Measurements from ENCODE around the gene HMOX2. TPM values are rescaled to one million over a fixed set of nuclear protein-coding genes. Genes with fewer than 3 reads are reported as not detected.

The HMOX2 gene
- total RNA-seq (61.5 and 69.8 TPM in 2 replicates), polyA plus RNA-seq (83.7 and 101 TPM in 2 replicates)

- peak; percentile 93 to 95 for DNase-seq (ENCODE audit: low read depth in 1 of 2, low spot score in 1 of 2)
- no peaks in the 10 kb centered on the region for H3K36me3 ChIP-seq
- peak within 1 kb of the TSS; percentile 89 for H3K4me3 ChIP-seq
- peaks cover 3% of the 10 kb centered on the region for H3K4me1 ChIP-seq (ENCODE audit: low read depth)
- H3K27me3 ChIP-seq = no peaks in the 10 kb centered on the region
- H3K27ac ChIP-seq = peak within 1 kb of the TSS; percentile 81
- H3K9me3 ChIP-seq (ENCODE audit: low read depth) = no peaks in the 10 kb centered on the region
- peak; percentile 50 for TF ChIP-seq CTCF (IDR thresholded peaks at IDR 0.05; ENCODE audit: low read depth, low read length)
Measured at GRCh38 chr16:4475880-4476788, at the start of gene HMOX2. Gene HMOX2, plus strand, starts transcription at chr16:4476398. Its CDS starts 29,127 bp downstream, at chr16:4505525.

- Histone ChIP-seq H3K4me3 (peak overlapping the region; percentile 74), H3K9me3 (ENCODE audit: low read depth) (no peaks in the 10 kb centered on the region), H3K27me3 (no peaks in the 10 kb centered on the region), H3K36me3 (no peaks in the 10 kb centered on the region), H3K4me1 (ENCODE audit: low read depth) (peaks cover 9% of the 10 kb centered on the region), H3K27ac (peak overlapping the region; percentile 86)
- TF ChIP-seq CTCF (IDR thresholded peaks at IDR 0.05; ENCODE audit: low read depth, low read length) = no peak
- no peak for DNase-seq (ENCODE audit: low read depth in 1 of 2, low spot score in 1 of 2)
Measured at GRCh38 chr16:4426722-4427372, 49.4 kb upstream of the HMOX2 start.

- Histone ChIP-seq H3K27ac (no peak overlapping the region), H3K36me3 (no peaks in the 10 kb centered on the region), H3K4me1 (ENCODE audit: low read depth) (peaks cover 9% of the 10 kb centered on the region), H3K4me3 (no peak overlapping the region), H3K9me3 (ENCODE audit: low read depth) (no peaks in the 10 kb centered on the region), H3K27me3 (no peaks in the 10 kb centered on the region)
- DNase-seq (ENCODE audit: low read depth in 1 of 2, low spot score in 1 of 2) = no peak
- TF ChIP-seq CTCF (IDR thresholded peaks at IDR 0.05; ENCODE audit: low read depth, low read length) = no peak
Measured at GRCh38 chr16:4428500-4428899, 47.7 kb upstream of the HMOX2 start.

- H3K4me3 ChIP-seq = no peak overlapping the region
- no peak for DNase-seq (ENCODE audit: low read depth in 1 of 2, low spot score in 1 of 2)
- H3K9me3 ChIP-seq (ENCODE audit: low read depth) = no peaks in the 10 kb centered on the region
- H3K27me3 ChIP-seq = no peaks in the 10 kb centered on the region
- H3K4me1 ChIP-seq (ENCODE audit: low read depth) = peaks cover 9% of the 10 kb centered on the region
- TF ChIP-seq CTCF (IDR thresholded peaks at IDR 0.05; ENCODE audit: low read depth, low read length) = no peak
- H3K36me3 ChIP-seq = peaks cover 6% of the 10 kb centered on the region
- H3K27ac ChIP-seq = no peak overlapping the region
Measured at GRCh38 chr16:4431023-4431422, 45.2 kb upstream of the HMOX2 start.

- TF ChIP-seq CTCF (IDR thresholded peaks at IDR 0.05; ENCODE audit: low read depth, low read length) = no peak
- H3K4me3 ChIP-seq = no peak overlapping the region
- H3K27me3 ChIP-seq = no peaks in the 10 kb centered on the region
- no peaks in the 10 kb centered on the region for H3K9me3 ChIP-seq (ENCODE audit: low read depth)
- no peaks in the 10 kb centered on the region for H3K4me1 ChIP-seq (ENCODE audit: low read depth)
- no peak overlapping the region for H3K27ac ChIP-seq
- DNase-seq (ENCODE audit: low read depth in 1 of 2, low spot score in 1 of 2) = no peak
- peaks cover 14% of the 10 kb centered on the region for H3K36me3 ChIP-seq
Measured at GRCh38 chr16:4433228-4433627, 43.0 kb upstream of the HMOX2 start.

Measured in cardiac muscle cell (in vitro differentiated cells and primary cell).